Stimulated activated CD4-positive, alpha-beta T cell treated with anti-CD3 and anti-CD28 coated beads, Interleukin-15, amount 100 ng/mL, for 48 hours (primary cell): ENCODE results near the gene RSU1.
"Not testable (repeated sequence)": the region's sequence is repeated elsewhere in the genome, so short reads cannot be mapped to it uniquely, and the experiment has no call there.

ENCODE experiments used
- DNase-seq, 2 donors: peaks; one replicate each; pipeline ENCODE4 v3.0.0-alpha.2; 2020; ENCODE audit warnings: low read depth in 2 of 2

The RSU1 gene

GRCh38 chr10:16817125-16818019 is at the start of gene RSU1:
TSS of gene RSU1 (minus strand) at chr10:16817424. CDS start at chr10:16817081, 343 bp downstream.
- peak; percentile 99 to 100 for DNase-seq

- no peak for DNase-seq
Observed at GRCh38 chr10:16866541-16867275, 49.5 kb upstream of the RSU1 start.

GRCh38 chr10:16865766-16866165 is 48.5 kb upstream of the RSU1 start:
- no peak for DNase-seq

GRCh38 chr10:16863766-16864165 is 46.5 kb upstream of the RSU1 start:
- DNase-seq, result no peak

- DNase-seq, result no peak
Observed at GRCh38 chr10:16857419-16857818, 40.2 kb upstream of the RSU1 start.

- no peak for DNase-seq
Observed at GRCh38 chr10:16856567-16856966, 39.3 kb upstream of the RSU1 start.

- no peak for DNase-seq
Observed at GRCh38 chr10:16856092-16856491, 38.9 kb upstream of the RSU1 start.

- DNase-seq, result no peak
Observed at GRCh38 chr10:16854623-16855022, 37.4 kb upstream of the RSU1 start.

GRCh38 chr10:16853809-16854208 is 36.6 kb upstream of the RSU1 start:
- DNase-seq, result no peak

GRCh38 chr10:16853201-16853600 is 36.0 kb upstream of the RSU1 start:
- no peak for DNase-seq

- no peak for DNase-seq
Observed at GRCh38 chr10:16852624-16853023, 35.4 kb upstream of the RSU1 start.

GRCh38 chr10:16848562-16849154 is 31.4 kb upstream of the RSU1 start:
- DNase-seq, result no peak

- DNase-seq, result no peak
Observed at GRCh38 chr10:16847644-16848043, 30.4 kb upstream of the RSU1 start.

GRCh38 chr10:16845248-16845647 is 28.0 kb upstream of the RSU1 start:
- no peak for DNase-seq

- DNase-seq, result no peak
Observed at GRCh38 chr10:16843252-16843870, 26.1 kb upstream of the RSU1 start.

- DNase-seq, result no peak
Observed at GRCh38 chr10:16835228-16835627, 18.0 kb upstream of the RSU1 start.

- DNase-seq, result no peak
Observed at GRCh38 chr10:16832351-16833080, 15.3 kb upstream of the RSU1 start.

GRCh38 chr10:16828701-16829175 is 11.5 kb upstream of the RSU1 start:
- no peak for DNase-seq

GRCh38 chr10:16828114-16828568 is 10.9 kb upstream of the RSU1 start:
- peak in 1 of 2 donors; percentile 53 for DNase-seq

- DNase-seq, result not testable (repeated sequence)
Observed at GRCh38 chr10:16827474-16827873, 10.2 kb upstream of the RSU1 start.

GRCh38 chr10:16822726-16823360 is 5.6 kb upstream of the RSU1 start:
- DNase-seq, result no peak
